Activated T-helper 1 cell treated with Interleukin-2 at 50 U/mL for 16 hours (primary cell): Measurements from ENCODE around the gene NELFE.
"Not testable (repeated sequence)": the region's sequence is repeated elsewhere in the genome, so short reads cannot be mapped to it uniquely, and the experiment has no call there.

ENCODE experiments used
- DNase-seq: peaks from one replicate; pipeline ENCODE4 v3.0.0-alpha.2; 2020; ENCODE audit warnings: low read depth

Gene NELFE

GRCh38 chr6:31948753-31949413, 9.9 kb downstream of the NELFE start:
- no peak for DNase-seq

- DNase-seq: no peak
Observed at GRCh38 chr6:31948306-31948705, 10.5 kb downstream of the NELFE start.

GRCh38 chr6:31947864-31948263, 10.9 kb downstream of the NELFE start:
- no peak for DNase-seq

- no peak for DNase-seq
Observed at GRCh38 chr6:31947070-31947675, 11.6 kb downstream of the NELFE start.

GRCh38 chr6:31946370-31946885, 12.3 kb downstream of the NELFE start:
- no peak for DNase-seq

GRCh38 chr6:31945507-31946369, 13.0 kb downstream of the NELFE start, which contains the start of gene CFB:
Gene CFB, plus strand, starts transcription at chr6:31946095. Its CDS starts 127 bp downstream, at chr6:31946222.
- DNase-seq: no peak

- no peak for DNase-seq
Observed at GRCh38 chr6:31945154-31945506, 13.6 kb downstream of the NELFE start.

GRCh38 chr6:31943742-31944141, 15.0 kb downstream of the NELFE start:
- no peak for DNase-seq

- no peak for DNase-seq
Observed at GRCh38 chr6:31940256-31940664, 18.5 kb downstream of the NELFE start.

GRCh38 chr6:31935823-31936222, 22.9 kb downstream of the NELFE start:
- no peak for DNase-seq

GRCh38 chr6:31935021-31935420, 23.8 kb downstream of the NELFE start:
- no peak for DNase-seq

GRCh38 chr6:31933537-31933936, 25.2 kb downstream of the NELFE start:
- DNase-seq: no peak

- not testable (repeated sequence) for DNase-seq
Observed at GRCh38 chr6:31932137-31932536, 26.6 kb downstream of the NELFE start.

- no peak for DNase-seq
Observed at GRCh38 chr6:31930962-31931361, 27.8 kb downstream of the NELFE start.

- no peak for DNase-seq
Observed at GRCh38 chr6:31928672-31928939, 30.2 kb downstream of the NELFE start.

- no peak for DNase-seq
Observed at GRCh38 chr6:31927863-31928671, 30.7 kb downstream of the NELFE start.

GRCh38 chr6:31927242-31927862, 31.4 kb downstream of the NELFE start, which contains the start of gene C2:
Gene C2, plus strand, starts transcription at chr6:31927717. Its CDS starts 36 bp downstream, at chr6:31927753.
- DNase-seq: no peak

- no peak for DNase-seq
Observed at GRCh38 chr6:31922942-31923341, 35.8 kb downstream of the NELFE start.

- no peak for DNase-seq
Observed at GRCh38 chr6:31920811-31921210, 38.0 kb downstream of the NELFE start.

- no peak for DNase-seq
Observed at GRCh38 chr6:31919624-31920303, 39.0 kb downstream of the NELFE start.
